GM10266 (cell line): Measurements from ENCODE around the gene SEPSECS.

Experiments used
- DNase-seq: peaks from one replicate; pipeline ENCODE4 v3.0.0; 2012; ENCODE audit errors: extremely low spot score
- TF ChIP-seq, protein P1 (sequence below): IDR thresholded peaks from 2 replicates; pipeline ENCODE4 v1.5.1; 2012; ENCODE audit warnings: mild to moderate bottlenecking, low read depth; ENCODE audit not compliant: control insufficient read depth, insufficient read depth; ENCODE audit errors: missing control alignments

The SEPSECS gene

GRCh38 chr4:25133132-25133531 lies 27.1 kb downstream of the SEPSECS start:
- DNase-seq, result no peak
- TF ChIP-seq, protein P1, sequence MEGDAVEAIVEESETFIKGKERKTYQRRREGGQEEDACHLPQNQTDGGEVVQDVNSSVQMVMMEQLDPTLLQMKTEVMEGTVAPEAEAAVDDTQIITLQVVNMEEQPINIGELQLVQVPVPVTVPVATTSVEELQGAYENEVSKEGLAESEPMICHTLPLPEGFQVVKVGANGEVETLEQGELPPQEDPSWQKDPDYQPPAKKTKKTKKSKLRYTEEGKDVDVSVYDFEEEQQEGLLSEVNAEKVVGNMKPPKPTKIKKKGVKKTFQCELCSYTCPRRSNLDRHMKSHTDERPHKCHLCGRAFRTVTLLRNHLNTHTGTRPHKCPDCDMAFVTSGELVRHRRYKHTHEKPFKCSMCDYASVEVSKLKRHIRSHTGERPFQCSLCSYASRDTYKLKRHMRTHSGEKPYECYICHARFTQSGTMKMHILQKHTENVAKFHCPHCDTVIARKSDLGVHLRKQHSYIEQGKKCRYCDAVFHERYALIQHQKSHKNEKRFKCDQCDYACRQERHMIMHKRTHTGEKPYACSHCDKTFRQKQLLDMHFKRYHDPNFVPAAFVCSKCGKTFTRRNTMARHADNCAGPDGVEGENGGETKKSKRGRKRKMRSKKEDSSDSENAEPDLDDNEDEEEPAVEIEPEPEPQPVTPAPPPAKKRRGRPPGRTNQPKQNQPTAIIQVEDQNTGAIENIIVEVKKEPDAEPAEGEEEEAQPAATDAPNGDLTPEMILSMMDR, result no peak

- DNase-seq, result no peak
- TF ChIP-seq, protein P1, result no peak
Measured at GRCh38 chr4:25131926-25132325, 28.3 kb downstream of the SEPSECS start.

DNA sequence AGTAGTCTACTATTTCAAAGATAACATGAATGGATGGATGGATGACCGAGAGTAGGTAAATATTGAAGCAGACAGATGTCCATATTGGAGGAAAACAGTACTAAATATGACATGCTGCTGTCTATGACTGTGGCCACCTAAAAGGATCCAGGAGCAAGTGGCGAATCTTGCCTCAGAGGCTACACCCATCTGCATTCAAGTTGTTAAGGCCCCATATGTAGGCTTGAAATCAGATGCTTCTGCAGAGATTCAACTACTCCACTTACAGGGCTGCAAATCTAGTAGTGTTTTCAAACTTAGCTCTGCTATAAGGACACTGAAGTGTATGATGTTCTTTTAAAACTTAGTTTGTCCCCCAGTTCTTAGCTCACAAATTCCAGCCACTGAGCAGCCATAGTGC lies 28.9 kb downstream of the SEPSECS start:
- no peak for DNase-seq
- TF ChIP-seq, protein P1, result no peak

- TF ChIP-seq, protein P1, result no peak
- no peak for DNase-seq
Measured at GRCh38 chr4:25129917-25130316, 30.3 kb downstream of the SEPSECS start.

DNA sequence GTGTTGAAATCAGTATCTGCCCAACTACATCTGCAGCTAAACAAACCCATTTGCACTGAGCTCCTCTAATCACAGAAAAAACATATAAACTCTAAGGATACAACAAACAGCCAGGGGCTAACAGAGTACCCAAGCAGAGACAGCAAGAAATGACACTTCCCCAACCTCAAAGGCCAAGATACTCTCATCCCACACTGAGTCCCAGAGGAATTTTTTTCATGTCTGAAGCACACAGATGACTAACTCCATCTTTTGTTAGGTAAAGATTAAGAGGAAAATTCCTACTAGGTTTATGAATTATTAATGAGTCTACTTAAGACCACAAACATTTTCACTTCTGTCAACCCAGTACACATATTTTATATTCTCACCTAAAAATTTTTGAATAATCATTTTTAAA lies 31.6 kb downstream of the SEPSECS start:
- TF ChIP-seq, protein P1, result no peak
- no peak for DNase-seq

DNA sequence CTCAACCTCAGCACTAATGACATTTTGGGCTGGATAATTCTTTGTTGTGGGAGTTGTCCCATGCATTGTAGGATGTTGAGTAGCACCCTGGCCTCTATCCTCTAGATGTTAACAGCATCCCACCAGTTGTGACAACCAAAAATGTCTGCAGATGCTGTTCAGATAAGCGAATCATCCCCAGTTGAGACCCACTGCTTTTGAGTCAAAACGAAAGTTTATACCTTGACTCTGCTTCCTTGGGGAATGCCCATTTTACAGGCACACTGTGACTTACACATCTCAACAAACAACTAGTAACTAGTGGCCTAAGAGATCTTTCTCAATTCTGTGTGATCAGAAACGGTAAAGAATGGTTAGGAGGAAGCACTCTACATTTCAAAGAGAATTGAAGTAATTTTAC lies 37.0 kb downstream of the SEPSECS start:
- peak; percentile 24 for DNase-seq
- TF ChIP-seq, protein P1, result no peak

DNA sequence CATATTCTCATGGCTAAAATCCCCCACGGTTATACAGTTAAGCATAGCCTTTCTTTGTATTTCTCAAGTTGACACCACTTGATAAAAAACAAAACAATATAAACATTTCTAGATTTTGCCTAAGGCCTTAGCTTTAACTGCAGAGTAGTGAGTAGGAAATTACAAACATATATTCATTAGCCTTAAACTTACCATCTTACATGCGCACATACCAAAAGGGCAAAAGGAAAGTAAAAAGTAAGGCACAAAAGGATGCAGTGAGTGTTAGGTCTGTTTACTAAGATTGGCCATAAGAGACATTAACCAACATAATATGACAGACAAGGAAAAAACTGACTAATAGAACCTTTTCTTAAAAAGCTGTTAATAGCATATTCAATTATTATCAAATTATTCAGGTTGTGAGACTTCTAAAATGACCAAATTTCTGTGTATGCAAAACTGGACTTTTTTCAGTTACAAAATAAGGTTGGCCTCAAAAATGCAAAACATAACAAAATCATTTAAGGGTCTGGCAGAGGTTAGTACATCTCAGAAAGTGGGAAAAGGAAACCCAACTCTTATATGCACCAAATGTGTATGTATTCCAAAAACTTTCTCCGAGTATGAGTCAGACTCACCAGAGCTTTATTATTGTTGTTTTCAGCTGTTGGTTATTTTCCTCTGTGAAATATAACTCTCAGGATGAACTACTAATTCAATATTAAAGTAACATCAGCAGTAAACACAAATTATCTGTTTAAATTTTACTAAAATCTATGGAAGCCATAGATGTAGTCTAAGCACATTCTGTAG lies 39.9 kb downstream of the SEPSECS start:
- TF ChIP-seq, protein P1, result no peak

More for the DNA sequence above, 39.9 kb downstream of the SEPSECS start:
- no peak for DNase-seq
